NCI-H345 (cell line): ENCODE results near the gene TMEM220.

Experiments
- DNase-seq: peaks from one replicate; lab custom pipeline; 2025; lab: John Stamatoyannopoulos, UW

The TMEM220 gene

DNA sequence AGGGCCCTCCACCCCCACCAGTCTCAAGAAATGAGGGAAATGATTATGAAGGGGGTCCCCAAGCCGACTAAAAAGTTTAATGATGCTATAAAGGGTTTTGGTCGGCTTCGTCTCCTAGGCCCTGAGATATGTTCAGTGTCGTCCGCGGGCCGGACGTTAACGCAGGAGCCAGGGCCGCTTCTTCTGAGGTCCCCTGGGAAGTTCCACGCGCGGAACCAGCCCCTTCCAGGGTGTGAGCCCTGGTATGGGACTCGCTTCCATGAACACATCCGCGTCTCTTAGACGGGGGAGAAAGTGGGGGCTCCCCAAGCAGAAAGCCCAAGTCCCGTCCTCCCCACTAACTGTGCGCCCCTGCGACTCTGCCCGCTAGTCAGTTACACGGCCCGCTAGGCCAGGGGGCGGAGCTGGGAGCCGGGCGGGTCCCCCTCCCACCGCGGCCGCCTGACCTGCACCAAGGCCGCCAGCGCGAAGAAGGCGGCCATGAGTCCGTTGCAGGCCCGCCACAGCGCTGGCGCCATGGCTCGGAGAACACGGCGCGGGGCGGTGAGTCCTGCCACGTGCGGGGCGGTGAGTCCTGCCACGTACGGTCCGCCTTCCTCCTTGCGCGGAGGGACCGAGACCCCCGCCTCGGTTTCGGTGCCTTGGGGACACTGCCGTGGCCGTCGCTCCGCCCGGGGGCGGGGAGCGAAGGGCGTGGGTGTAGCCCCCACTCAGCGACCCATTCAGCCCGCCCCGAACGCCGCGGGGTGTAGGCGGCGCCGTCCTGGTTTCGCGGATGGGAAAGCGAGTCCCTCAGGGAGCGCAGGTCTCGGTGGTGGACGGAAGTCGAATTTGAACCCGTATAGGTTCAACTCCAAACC lies at the start of gene TMEM220:
TSS of gene TMEM220 (minus strand) at position 690 of the 860 bp plus-strand sequence. CDS start at position 518, 172 bp downstream.
- DNase-seq, result peak; percentile 11

DNA sequence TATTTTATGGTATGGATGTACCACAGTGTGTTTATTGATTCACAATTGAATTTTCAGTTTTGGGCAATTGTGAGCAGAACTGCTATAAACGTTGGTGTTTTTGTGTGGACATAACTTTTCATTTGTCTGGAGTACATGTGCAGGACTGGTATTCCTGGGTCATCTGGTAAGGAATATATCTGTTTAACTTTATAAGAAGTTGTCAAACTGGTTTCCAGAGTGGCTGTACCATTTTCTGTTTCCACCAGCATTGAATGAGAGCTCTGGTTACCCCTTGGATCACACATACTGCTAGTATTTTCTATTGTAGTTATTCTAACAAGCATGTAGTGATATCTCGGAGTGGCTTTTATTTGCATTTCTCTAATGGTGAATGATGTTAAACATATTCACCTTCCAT lies 49.8 kb upstream of the TMEM220 start:
- no peak for DNase-seq

- no peak for DNase-seq
These were observed 48.1 kb upstream of the TMEM220 start for GRCh38 chr17:10777890-10778289.

DNA sequence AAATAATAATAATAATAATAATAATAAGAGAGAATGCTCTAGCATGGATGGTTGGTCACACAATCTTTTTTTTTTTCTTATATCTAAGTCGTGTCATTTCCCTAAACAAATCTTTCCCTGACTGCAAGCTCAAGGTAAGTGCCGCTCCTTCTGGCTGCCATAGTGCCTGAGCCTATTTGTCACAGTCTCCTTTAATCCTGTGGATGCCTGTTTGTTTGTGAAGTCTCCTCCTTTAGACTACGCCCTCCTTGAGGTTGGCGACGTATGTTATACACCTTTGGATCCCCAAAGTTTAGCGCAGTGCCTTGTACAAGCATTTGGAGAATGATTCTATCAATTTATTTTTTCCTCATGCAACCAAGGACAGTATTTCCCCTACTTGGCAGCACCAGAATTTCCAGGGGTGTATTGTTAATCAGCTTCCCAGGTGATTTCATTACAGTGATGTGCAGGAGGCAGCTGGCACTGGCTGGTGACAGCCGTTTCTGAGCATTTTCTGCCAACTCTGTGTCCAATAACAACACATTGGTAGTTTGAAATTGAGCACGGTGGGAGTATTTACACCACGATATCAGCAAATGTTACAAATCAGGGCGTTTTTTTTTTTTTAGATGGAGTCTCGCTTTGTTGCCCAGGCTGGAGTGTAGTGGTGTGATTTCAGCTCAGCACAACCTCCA lies 47.4 kb upstream of the TMEM220 start:
- no peak for DNase-seq

DNA sequence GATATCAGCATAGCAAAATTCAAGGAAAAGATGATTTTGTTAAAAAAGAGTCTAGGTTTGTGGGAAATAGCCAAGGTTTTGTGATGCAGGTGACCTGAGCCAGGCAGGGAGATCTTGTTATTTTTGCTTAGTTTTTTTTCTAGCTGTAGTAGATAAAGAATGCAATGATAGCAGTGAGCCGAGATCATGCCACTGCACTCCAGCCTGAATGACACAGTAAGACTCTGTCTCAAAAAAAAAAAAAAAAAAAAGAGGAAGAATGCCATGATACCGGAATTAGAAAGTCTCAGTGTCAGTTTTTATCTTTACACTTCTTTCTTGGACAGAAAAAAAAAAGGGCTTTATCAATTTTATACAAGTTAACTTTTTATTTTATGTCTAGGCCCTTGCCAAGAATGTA lies 46.6 kb upstream of the TMEM220 start:
- no peak for DNase-seq

DNA sequence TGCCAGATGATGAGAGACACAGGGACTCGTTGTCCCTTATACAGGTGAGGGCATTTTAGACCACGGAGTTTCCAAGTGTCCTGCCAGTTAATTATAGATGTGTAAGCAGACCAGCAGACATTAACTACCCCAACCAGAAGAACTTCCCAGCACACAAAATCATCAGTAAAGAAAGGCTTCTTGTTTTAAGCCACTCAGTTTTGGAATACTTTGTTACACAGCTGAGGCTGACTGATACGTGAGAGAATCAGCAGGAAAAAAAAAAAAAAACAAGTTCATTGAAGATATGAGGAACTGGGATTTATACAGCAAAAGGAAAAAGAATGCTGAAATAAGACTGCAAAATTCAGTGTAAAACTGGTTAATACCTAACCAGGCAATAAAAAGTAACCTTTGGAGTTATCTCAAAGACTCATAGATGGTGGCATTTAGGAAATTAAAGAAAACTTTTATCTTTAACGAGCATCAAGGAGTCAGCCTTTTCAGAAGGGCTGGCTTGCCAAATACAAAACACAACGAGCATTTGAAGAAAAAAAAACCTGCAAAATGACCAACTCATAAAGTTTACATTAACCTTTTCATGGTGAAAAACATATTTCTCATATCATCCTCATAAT lies 46.0 kb upstream of the TMEM220 start:
- DNase-seq, result no peak

GRCh38 chr17:10775058-10775457 lies 45.2 kb upstream of the TMEM220 start:
- DNase-seq, result no peak

- DNase-seq, result no peak
These were observed 43.6 kb upstream of the TMEM220 start for GRCh38 chr17:10773391-10773790.

DNA sequence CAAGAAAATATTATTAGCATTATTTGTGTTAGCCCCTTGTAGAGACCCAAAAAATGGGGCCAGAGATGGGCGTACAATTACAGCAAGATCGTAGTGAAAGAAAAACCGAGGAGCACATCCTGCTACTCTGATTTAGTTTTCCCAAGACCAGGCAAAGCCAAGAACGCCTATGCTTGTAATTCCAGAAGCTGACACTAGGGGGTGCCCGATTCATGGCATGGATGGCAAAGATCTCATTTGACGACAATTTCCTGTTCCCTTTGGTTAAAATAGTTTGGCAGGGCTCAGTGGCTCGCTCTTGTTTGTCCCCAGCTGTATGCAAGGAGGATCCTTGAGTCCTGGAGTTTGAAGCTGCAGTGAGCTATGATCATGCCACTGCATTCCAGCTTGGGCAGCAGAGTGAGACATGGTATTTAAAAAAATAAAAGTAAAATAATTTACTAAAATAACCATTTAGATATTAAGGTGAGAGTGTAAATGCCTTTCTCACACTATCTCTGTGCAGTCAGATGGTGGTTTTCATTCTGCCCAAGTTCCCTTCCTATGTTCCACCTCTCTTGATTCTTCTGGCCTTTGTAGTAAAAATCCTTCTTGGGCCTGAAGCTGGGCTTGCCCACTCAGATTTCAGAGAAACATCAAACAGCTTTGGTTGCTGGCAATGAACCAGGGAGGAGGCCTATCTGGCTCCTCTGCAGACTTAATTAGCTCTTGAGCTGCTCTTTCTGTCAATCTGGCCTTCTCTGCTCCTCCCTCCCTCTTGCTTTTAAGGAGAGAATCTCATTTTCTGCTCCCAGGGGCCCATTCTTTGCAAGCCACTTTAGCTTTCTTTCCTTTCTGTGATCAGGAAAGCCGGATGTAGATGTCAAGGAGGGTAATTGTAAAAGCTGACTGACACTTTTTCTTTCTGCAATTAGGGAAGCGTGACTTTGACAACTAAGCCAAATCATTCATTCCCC lies 42.9 kb upstream of the TMEM220 start:
- DNase-seq, result no peak

DNA sequence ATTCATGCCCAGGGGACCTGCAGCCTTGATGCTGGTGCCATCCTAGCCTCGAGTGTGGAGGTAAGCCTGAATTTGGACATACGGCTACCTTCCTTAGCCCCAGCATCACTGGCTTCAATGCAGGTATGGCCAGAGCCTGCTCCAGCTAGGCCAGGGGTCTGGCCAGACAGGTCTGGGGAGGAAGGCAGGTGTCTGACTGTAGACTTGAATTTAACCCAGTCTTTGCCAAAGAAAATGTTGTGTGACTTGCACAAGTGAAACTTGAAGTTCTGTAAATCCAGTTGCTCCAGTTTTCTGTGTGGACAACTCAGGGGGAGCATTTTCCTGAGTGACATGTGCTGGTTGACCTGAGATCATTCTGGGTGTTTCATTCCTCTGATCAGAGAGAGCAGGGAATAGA lies 41.3 kb upstream of the TMEM220 start:
- no peak for DNase-seq

DNA sequence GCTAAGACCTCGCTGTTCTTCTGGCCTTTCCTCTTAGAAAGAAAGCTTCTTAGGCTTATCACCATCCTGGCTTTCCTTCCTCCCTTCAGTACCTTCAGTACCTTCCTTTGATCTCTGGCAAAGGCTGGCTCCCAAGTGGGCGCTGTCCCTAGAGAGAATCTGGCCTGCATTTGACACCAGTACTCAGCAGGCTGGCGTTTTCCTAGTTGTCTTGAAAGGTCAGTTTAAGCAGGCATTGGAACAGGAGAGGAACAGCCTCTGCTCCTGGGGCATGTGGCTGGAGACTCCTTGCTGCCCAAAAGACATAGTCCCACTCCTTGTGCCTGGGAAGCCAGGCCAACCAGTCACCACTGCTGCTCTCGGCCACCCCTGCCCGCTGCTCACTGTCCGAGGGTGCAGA lies 40.0 kb upstream of the TMEM220 start:
- no peak for DNase-seq

DNA sequence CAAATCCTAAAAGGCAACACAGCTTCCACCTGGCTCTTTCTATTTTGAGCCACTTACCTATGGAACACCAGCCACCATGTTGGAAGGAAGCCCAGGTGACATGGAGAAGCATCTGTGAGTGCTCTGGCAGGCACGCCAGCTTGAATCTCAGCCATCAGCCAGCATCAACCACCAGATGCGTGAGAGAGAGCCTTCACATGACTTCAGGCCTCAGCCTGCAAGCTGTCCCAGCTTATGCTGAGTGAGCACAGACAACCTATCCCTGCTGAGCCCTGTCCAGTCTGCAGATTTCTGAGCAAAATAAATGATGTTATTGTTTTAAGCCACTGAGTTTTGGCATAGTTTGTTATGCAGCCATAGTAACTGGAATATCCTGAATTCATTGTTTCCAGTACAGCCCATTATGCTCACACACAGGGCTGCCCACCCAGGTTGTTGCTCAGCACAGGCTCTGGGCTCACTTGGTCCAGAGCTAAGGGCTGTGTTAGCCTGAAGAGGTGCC lies 39.0 kb upstream of the TMEM220 start:
- DNase-seq, result no peak

DNA sequence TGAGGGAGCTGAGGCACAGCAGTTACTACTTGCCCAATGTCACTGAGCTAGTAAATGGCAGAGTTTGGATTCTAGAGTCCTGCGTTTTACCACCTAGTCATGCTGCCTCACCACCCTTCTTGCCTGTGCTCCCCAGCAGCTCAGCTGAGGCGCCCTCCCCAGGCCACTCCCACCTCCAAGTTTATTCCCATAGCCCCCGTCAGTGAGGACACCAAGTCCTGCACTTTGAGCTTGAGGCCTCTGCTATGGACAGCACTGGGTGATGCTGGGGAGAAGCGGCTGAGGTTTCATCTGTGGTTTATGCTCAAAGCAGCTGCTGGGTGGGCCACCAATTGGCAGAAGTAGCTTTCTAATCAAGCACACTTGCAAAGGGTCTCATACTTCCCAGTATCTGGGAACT lies 37.4 kb upstream of the TMEM220 start:
- DNase-seq, result no peak

GRCh38 chr17:10762037-10762436 lies 32.2 kb upstream of the TMEM220 start:
- no peak for DNase-seq

GRCh38 chr17:10761281-10761680 lies 31.5 kb upstream of the TMEM220 start:
- DNase-seq, result no peak

GRCh38 chr17:10758062-10758461 lies 28.2 kb upstream of the TMEM220 start:
- no peak for DNase-seq

DNA sequence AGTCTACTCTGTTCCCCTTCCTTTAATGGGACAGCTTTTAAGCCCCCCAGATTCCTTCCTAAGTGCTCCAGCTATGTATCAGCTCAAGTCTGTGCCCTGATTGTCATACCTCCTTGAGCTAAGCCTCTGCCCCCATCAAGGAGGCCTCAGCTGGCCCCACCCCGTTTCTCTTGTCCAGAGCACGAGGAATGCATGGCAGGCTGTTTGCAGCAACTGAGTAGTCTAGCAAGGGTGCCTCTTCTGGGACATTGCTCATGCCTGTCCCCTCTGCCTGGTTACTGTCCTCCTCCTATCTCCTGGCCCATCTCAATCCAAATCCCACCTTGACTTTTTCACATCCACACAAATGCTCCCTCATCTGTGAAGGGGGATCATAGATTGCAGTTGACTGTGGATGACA lies 27.8 kb upstream of the TMEM220 start:
- DNase-seq, result no peak

DNA sequence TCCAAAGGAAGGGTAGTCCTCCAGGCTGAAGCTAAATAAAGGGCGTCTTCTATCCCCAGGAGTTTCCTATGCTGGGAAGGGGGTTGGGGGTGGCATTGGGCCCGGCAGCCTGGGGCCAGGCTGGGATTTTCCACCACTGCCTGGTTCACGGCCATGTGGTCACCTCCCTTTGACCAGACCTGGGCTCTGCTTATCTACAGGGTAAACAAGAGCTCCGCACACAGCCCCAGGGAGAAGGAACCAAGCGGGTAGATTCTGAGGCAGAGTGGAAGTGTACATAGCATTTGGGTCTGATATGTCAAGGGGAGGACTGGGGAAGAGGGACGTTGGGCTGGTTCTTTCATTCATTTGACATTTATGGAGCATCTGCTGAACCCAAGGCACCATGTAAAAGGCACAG lies 27.2 kb upstream of the TMEM220 start:
- DNase-seq, result no peak

DNA sequence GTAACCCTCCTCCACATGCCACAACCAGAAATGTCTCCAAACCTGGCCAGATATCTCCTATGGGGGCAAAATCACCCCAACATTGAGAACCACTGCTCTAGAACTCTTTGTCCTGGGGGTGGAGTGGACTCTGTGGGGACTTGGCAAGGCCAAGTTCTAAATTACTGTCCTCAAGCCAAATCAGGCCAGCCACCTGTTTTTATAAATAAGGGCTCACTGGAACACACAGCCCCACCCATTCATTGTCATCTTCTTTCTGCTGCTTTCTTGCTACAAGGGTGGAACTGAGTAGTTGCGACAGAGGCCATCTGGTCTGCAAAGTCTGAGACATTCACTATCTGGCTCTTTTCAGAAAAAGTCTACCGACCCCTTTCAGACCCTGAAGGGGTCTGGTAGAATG lies 26.8 kb upstream of the TMEM220 start:
- no peak for DNase-seq

DNA sequence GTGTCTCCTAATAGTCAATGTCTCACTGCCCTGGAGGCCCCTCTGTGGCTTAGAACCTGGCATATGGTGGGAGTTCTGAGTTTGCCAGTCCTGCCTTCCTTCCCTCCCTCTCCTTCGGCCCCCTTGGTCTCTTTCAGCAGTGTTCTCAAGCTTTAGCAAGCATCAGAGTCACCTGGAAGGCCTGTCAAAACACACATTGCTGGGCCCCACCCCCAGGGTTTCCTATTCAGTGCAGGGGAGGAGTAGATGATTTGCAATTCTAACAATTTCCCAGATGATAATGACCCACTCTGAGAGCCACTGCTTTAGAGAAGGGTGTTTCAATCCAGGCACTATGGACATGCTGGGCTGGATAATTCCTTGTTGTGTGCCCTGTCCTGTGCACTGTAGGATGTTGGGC lies 26.4 kb upstream of the TMEM220 start:
- DNase-seq, result no peak

DNA sequence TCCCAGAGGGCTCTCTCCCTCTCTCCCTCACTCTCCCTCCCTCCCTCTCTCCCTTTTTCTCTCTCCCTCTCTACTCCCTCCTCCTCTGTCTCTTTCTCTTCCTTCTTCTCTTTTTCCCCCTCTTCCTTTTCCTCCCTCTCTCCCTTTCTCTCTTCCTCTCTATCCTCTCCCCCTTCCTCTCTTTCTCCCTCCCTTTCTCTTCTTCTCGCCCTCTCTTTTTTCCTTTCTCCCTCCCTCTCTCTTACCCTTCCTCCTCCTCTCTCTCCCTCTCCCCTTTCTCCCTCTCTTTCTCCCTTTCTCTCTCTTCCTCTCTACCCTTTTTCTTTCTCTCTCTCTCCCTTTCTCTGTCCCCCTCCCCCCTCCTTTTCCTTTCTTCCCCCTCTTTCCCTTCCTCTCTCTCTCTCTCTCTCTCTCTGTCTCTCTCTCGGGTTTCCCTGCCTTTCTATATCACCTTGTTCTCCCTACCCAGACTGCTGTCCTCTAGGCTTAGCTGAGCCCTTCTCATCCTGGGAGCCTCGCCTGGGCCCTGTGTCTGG lies 25.8 kb upstream of the TMEM220 start:
- no peak for DNase-seq
